A549 treated with CpdA at 1 μM for 4 hours (cell line): ENCODE measurements around the gene ACSM4. TPM values are rescaled to one million over a fixed set of nuclear protein-coding genes. Genes with fewer than 3 reads are reported as not detected.

Experiments used
- total RNA-seq: library from RNA; stranded (reverse); fragments of 200-300 nt; extraction: Qiagen RNA extraction; gene quantifications from 5 replicates; pipeline ENCODE4 v1.2.3, GENCODE V29; 2022; ENCODE audit warnings: low read depth

Gene ACSM4
- not detected in 5 replicates for total RNA-seq

DNA sequence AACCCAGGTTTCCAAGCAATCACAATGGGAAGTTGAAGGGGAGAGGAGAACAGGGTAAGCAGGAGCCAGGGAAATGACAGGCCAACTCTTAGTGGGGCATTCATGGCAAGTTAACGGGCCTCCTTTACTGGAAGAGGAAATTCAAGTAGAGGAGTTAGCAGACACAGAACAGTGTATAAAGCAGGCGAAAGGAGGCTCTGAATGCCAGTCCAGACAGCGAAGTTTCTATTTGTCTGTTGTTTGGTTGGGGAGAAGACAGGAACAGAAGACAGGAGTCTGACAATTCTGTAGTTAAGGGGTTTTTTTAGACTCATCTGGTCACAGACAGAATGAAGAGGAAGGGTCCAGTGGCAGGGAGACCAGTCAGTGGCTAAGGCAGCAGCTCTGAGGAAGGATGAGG, at the start of gene ACSM4:
Gene ACSM4 (plus strand): TSS at position 301 of the 400 bp plus-strand sequence. CDS start 260 bp downstream, outside the sequence.

Other genes starting within 250 kb of the ACSM4 start
- gene C1S, start 243.4 kb upstream of the ACSM4 start, total RNA-seq, result 36.8 to 62.7 TPM (median 41.0 TPM) in 5 replicates
- gene C1R, start 211.6 kb upstream of the ACSM4 start, total RNA-seq, result 24.3 to 43.4 TPM (median 26.6 TPM) in 5 replicates
- gene C1RL, start 194.9 kb upstream of the ACSM4 start, total RNA-seq, result 9.4 to 17.0 TPM (median 10.3 TPM) in 5 replicates
- gene RBP5, start 175.2 kb upstream of the ACSM4 start, total RNA-seq, result not detected in 5 replicates
- gene CLSTN3, start 173.7 kb upstream of the ACSM4 start, total RNA-seq, result 12.6 to 18.0 TPM (median 14.3 TPM) in 5 replicates
- gene PEX5, start 114.4 kb upstream of the ACSM4 start, total RNA-seq, result 31.1 to 37.0 TPM (median 33.4 TPM) in 5 replicates
- 0.26 to 0.93 TPM (median 0.49 TPM) in 5 replicates for gene CD163L1, start 140.1 kb downstream of the ACSM4 start, total RNA-seq
- not detected in 5 replicates for gene CD163, start 199.7 kb downstream of the ACSM4 start, total RNA-seq